GM18907 (cell line): ENCODE results near the gene TRPM2.

ENCODE experiments used
- ATAC-seq: cut with Tn5 transposase; IDR thresholded peaks from one replicate; pipeline ENCODE4 v1.9.1; 2021; ENCODE audit warnings: mild to moderate bottlenecking, moderate library complexity; ENCODE audit not compliant: unreplicated experiment

The TRPM2 gene

DNA sequence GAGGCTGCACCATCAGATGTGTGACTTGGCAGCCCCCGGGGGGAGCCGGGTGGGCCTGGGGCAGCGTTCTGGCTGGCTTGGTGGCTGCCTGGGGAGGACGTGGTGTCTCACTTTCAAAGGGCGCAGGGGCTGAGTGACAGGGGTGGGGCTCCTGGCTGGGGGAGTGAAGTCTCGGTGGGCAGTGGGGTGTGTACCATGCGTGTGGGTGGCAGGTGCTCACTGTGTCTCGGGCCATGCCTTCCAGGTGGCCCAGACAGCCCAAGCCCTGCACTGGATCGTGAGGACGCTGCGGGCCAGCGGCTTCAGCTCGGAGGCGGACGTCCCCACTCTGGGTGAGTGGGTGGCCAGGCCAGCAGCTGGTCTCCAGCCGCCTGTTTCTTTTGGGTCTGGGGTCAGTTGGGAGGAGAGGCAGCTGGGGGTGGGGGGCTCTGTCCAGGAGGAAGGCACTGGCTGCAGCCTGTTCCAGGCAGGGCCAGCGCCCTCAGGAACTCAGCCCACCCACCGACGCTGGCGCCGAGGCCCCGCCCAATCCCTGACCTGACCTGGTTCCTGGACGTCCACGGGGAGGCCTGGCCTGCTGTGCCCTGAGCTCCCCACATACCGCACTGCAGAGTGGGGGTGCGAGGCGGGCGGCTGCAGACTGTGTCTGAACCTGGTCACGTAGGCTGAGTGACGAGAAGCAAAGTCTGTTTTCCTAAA is 71.3 kb downstream of the TRPM2 start:
- ATAC-seq: no peak

DNA sequence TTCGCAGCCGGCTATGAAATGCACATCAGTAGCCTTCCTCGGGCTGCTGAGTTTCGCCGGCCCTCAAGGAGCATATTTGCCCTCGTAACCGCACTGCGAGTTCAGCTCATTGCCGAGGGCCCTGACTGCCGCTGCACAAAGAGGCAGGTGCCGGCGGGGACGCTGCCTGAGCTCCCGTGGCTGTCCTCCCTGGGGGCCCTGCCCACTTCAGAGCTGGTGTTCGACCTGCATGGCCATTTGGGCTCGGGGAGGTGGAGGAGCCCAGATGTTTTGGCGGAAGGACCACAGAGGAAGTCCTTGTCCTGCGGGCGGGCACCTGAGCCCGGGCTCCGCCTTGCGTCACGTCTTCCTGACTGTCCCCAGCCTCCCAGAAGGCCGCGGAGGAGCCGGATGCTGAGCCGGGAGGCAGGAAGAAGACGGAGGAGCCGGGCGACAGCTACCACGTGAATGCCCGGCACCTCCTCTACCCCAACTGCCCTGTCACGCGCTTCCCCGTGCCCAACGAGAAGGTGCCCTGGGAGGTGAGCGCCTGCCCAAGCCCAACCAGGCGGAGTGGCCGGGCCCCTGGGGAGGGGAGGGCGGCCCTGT is 72.0 kb downstream of the TRPM2 start:
- no peak for ATAC-seq

DNA sequence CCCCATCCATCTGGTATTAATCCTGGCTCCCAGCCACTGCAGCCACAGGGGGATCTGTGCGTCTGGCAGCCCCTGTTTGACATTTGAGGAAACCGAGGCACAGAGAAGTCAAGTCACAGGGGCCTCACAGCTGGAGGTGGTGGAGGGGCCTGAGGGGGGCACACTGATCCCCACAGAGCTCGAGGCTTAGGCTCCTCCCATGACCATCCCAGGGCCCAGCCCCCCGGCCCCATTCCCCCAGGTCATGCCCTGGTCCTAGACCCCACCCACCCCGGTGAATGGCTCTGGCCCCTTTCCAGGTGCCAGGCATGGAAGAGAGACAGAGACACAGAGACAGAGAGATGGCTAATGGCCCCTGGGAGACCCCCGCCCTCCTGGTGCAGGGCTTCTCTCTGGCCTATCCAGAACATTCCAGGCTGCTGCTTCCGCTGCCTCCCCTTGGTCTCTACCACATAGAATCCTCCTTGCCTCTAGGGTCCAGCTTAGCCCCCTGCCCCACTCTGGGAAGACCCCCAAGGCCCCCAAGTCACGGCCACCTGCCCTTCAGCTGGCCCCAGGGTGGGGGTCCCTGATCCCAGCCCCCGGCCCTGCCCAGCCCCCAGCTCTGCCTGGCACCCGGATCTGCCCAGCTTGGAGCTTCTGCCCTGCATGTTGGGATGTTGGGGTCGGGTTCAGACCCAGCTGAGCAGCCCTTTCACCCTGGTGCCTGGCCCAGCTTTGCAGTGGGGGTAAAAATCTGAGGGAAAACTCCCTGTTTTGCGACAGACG is 72.7 kb downstream of the TRPM2 start:
- ATAC-seq: no peak

DNA sequence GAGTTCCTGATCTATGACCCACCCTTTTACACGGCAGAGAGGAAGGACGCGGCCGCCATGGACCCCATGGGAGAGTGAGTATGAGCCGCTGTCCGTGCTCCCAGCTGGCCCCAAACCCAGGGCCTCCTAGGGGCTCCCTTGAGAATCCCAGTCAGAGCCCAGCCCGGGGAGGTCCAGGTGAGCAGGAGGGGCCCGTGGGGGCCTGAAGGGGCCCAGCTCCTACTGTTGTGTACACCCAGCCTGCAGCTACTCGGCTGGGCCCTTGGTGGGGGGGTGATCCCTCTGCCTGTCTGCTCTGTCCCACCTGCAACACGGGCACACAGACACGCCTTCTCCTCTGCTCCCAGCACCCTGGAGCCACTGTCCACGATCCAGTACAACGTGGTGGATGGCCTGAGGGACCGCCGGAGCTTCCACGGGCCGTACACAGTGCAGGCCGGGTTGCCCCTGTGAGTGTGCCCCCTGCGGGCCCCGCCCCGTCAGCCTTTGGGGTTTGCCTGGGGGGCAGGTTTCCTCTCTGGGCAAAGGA is 73.3 kb downstream of the TRPM2 start:
- no peak for ATAC-seq

DNA sequence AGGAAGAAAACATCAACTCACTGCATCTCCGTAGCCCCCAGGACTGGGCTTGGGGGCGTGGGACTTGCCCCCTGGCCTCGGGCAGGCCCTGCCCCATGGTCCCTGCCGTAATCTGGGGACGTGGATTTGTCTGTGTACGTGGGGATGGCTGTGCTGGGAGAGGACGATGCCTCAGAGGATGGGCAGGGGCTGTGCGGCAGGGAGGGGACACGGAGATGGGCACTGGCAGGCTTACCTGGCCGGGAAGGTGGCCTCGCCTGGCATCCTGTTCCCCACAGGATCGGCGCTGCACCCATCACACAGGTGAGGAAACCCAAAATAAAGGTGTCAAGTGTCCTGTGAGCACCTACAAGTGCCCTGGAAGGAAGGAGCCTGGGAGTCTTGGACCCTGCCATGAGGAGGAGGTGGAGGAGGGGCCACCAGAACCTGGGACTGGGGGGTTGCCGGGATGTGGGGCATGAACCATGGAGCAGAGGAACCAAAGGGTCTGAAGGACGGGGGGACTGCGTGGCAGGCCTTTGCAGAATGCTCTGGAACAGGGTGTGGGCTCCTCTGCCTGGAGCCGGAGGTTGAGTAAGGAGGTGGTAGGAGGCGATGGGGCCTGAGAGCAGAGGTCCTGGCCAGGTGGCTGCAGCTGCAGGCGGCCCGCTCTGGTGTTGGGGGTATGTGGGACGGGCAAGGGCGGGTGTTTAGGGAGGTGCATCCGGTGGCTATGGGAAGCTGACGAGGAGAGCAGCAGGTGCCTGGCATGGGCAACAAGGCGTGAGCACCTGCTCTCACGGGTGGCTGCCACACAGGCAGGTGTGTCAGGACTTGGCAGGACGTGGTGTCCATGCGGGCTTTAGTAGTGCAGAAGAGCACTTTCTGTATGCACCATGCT is 74.1 kb downstream of the TRPM2 start:
- ATAC-seq: no peak

GRCh38 chr21:44428281-44428960 is 75.0 kb downstream of the TRPM2 start:
- ATAC-seq: no peak

DNA sequence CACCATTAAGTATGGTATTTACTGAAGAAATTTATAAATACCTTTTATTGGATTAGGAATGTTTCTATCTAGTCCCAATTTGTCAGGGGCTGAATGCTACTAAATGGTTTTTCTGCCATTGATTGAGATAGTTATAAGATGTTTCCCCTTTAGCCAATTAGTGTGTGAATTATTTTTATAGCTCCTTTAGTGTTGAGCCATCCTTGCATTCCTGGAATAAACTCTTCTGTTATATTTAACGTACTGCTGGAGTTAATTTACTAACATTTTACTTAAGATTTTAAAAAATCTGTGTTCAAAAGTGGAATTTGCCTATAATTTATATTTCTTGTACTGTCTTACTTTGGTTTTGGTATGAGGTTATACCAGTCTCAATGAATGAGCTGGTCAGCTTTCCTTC is 76.5 kb downstream of the TRPM2 start:
- no peak for ATAC-seq

GRCh38 chr21:44431300-44431699 is 77.9 kb downstream of the TRPM2 start:
- ATAC-seq: no peak

DNA sequence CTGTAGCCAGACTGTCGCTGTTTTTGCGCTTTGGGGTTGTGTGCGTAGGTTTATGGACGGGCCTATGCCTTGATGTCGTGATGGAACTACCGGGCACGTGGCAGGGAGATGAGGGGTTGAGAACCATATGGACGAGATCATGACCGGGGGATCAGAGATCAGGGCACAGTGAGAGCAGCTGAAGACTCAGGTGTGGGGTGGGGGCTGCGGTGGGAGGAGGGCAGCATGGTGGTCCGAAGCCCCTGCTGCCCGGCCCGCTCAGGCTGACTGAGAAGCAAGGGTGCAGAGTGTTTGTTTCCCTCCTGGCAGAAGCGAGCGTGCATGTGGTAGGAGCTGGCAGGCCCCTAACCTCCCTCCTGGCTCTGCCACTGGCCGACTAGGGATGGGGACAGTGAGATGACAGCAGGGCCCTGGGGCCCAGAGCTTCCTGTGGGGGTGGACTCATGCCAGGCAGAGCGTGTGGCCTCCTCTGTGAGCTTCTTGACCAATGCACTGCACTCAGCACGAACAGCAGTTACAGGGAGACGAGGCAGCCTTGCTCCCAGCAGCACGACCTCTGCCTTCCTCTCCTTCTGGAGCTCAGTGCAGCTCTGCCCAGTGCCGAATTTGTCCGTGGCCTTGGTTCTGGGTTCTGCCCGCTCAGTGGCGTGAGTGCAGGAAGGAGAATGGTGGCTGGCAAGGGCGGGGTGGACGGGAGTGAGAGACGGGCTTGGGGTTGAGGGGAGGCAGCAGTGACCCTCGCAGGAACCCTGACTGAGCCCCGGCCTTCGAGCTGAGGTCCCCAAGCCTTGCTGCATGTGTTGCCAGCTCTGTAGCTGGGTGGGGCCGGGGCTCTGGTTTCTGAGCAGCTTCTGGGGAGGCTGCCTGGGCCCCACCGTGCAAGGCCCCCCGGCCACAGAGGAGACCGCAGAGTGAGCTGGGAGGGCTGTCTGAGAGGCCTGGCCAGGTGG is 79.7 kb downstream of the TRPM2 start:
- no peak for ATAC-seq

- ATAC-seq: no peak
Observed at GRCh38 chr21:44433791-44434567, 80.6 kb downstream of the TRPM2 start.

DNA sequence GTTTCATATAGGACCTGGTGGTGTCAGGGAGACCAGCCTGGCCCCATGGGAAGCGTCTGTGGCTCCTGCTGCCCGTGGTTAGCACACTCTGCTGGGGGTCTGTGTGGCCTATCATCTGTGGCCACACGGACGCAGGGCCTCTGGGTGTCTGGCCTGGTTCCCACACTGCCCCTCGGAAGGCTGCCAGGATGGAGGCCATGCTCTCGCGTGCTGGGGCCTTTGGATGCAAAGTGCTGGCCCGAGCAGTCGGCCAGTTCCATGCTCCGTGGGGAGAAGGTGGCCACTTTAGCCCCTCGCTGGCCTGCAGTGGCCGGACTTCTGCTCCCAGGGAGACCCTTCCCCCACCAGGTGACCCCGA is 81.1 kb downstream of the TRPM2 start:
- no peak for ATAC-seq

DNA sequence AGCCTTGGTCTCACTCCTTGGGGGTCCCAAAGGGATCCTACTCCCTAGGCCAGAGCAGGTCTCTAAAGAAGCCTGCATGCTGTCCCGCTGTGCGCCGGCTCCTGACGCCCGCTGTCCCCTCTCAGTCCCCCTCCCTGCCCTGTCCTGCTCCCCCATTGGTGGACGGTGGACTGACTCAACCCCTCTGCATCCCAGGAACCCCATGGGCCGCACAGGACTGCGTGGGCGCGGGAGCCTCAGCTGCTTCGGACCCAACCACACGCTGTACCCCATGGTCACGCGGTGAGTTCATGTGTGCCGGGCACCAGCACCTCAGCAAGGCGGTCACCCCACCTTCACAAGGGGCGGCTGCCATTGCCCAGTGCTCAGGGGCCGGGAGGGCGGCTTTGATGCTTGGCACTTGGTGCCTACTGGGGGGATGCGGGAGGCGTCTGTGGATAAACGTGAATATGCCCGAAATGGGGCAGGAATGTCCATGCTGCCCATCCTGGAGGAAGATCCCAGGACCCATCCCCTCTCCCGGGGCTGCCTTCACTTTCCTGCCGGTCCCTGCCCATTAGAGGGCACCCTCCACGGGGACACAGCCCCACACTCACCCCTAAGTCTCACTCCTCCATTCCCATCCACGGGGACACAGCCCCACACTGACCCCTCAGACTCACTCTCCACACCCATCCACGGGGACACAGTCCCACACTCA is 81.7 kb downstream of the TRPM2 start:
- no peak for ATAC-seq

DNA sequence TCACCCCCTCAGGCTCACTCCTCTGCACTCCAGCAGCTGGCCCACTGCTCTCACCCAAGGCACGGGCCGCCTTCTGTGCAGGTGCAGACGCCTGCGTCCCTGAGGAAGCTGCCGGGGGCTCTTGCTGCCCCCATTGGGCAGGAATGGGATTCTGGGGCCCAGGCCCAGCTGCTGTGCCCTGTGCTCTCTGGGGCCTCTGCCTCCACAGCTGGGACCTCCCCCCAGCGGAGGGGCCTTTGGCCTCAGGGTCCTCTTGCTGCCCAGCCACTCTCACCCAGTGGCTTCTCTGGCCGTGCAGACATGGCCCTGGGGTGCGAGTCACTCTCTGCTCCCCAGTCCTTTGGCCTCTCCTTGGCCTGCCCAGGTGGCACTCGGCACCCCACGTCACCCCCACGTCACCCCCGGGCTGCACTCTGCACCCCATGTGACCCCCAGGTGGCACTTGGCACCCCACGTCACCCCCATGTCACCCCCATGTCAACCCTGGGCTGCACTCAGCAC is 82.7 kb downstream of the TRPM2 start:
- no peak for ATAC-seq

- no peak for ATAC-seq
Observed at GRCh38 chr21:44436958-44437357, 83.5 kb downstream of the TRPM2 start.

- no peak for ATAC-seq
Observed at GRCh38 chr21:44437371-44437695, 83.9 kb downstream of the TRPM2 start.

DNA sequence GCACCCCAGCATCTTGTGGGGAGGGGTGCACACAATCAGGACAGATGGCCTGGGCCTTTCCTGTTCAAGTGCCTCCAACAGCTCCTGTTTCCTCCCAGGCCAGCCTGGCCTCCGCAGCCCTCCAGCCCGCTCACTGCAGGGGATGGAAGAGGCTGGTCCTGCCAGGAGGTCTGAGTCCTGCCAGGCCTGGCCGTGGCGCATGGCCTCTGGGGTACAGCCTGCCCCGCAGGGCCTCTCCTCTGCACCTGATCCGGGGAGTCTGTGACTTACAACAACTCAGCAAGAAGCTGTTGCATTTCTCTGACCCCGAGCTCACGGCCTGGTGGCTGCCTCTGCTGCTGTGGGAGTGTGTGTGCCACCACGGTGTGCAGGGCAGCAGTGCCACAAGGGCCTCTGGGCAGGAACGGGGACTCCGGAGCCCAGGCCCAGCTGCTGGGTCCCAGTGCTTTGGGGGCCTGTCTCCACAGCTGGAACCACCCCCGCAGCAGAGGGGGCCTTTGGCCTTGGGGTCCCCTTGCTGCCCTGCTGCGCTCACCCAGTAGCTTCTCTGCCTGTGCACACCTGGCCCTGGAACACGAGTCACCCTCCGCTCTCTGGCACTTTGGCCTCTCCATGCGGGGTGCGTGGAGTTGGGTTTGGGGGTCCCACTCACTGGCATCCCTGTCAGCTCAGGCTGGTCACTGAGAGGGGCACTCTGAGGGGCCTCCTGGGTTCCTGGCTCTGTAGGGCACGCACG is 84.4 kb downstream of the TRPM2 start:
- no peak for ATAC-seq

DNA sequence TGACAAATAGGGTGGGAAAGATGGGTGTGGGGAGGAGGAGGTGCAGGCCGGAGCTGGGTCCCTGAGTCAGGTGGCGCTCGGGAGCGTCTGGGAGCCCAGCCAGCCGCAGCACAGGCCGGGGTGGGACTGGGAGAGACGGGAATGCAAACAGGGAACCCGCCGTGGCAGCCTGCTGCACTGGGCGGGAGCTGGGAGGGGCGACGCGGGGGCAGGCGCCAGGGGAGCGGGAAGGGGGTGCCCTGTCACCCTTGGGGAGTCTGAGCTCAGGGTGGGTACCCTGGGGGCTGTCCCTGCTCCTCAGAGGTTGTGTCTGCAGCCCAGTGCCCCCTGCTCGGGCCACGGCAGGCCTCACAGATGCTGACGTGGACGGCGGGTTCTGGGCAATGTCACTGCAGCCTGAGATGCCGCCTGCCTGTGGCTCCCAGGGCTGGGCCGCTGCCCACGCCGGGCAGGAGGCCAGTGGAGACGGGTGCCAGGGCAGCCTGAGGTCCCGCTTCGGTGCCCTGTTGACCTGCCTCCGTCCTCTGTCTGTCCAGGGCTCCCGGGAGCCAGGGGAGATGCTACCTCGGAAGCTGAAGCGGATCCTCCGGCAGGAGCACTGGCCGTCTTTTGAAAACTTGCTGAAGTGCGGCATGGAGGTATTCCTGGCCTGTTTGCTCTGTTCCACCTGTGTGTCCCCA is 85.2 kb downstream of the TRPM2 start:
- no peak for ATAC-seq
